H1 (cell line): ENCODE results near the gene SETD1B. TPM values are rescaled to one million over a fixed set of nuclear protein-coding genes. Genes with fewer than 3 reads are reported as not detected.
A peak's percentile ranks its signal among the peaks of the same experiment; 100 is the strongest.

Experiments
- CTCF ChIA-PET: fragments of 300-600 bp; sonication (Branson Sonifier 250); formaldehyde crosslinking; loops from one replicate; lab custom pipeline; 2021; ENCODE audit not compliant: partially characterized antibody; lab: Charles Lee
- POLR2A ChIA-PET: fragments of 300-600 bp; sonication (Branson Sonifier 250); formaldehyde crosslinking; loops from one replicate; lab custom pipeline; 2021; ENCODE audit warnings: inconsistent platforms; ENCODE audit not compliant: partially characterized antibody; lab: Charles Lee
- DNase-seq, 2 experiments: peaks; one replicate each; pipeline versions ENCODE4 v3.0.0 to v3.0.0-alpha.2; 2010 to 2022; ENCODE audit warnings: low spot score in 2 of 2, low read depth in 1 of 2, mixed read lengths in 1 of 2
- FAIRE-seq: peaks from 2 replicates; lab custom pipeline; 2011; peaks lifted over from hg19 to GRCh38; lab: Jason Lieb, UNC
- H2AFZ ChIP-seq: 2 replicates; pipeline ENCODE4 v1.8.1; 2012; ENCODE audit warnings: low read length, inconsistent platforms
- H2AK5ac ChIP-seq: 2 replicates; pipeline ENCODE4 v1.6.1; 2013; ENCODE audit warnings: low read depth, low read length
- H2BK120ac ChIP-seq: replicated peaks from 2 replicates; pipeline ENCODE3; 2013; ENCODE audit warnings: low read depth, low read length, inconsistent platforms
- H2BK12ac ChIP-seq: 2 replicates; pipeline ENCODE4 v1.6.1; 2013; ENCODE audit warnings: low read depth, low read length
- H2BK15ac ChIP-seq: 2 replicates; pipeline ENCODE4 v1.6.1; 2013; ENCODE audit warnings: low read length
- H2BK20ac ChIP-seq: 2 replicates; pipeline ENCODE4 v1.6.1; 2013; ENCODE audit warnings: low read length
- H2BK5ac ChIP-seq: 2 replicates; pipeline ENCODE4 v1.6.1; 2013; ENCODE audit warnings: low read depth, low read length
- H3K14ac ChIP-seq: 2 replicates; pipeline ENCODE4 v1.6.1; 2013; ENCODE audit warnings: inconsistent platforms; ENCODE audit not compliant: insufficient read length
- H3K18ac ChIP-seq: 2 replicates; pipeline ENCODE4 v1.6.1; 2013; ENCODE audit warnings: low read length; ENCODE audit errors: extremely low read depth
- H3K23ac ChIP-seq: 2 replicates; pipeline ENCODE4 v1.6.1; 2013; ENCODE audit warnings: inconsistent platforms; ENCODE audit not compliant: insufficient read length
- H3K23me2 ChIP-seq: 2 replicates; pipeline ENCODE4 v1.6.1; 2013; ENCODE audit warnings: low read depth, low read length
- H3K27ac ChIP-seq: 2 replicates; pipeline ENCODE4 v1.6.1; 2011; ENCODE audit warnings: low read depth, low read length, inconsistent platforms
- H3K27me3 ChIP-seq, 4 experiments: replicated peaks in 1 of 4; 1 replicate in 1 of 4; 2 replicates in 3 of 4; pipeline versions ENCODE4 v1.6.1 to v1.8.1; 2011 to 2013; ENCODE audit warnings: low read length in 3 of 4, mild to moderate bottlenecking in 3 of 4, inconsistent platforms in 2 of 4, mixed read lengths in 2 of 4, moderate library complexity in 1 of 4; ENCODE audit not compliant: control insufficient read depth in 3 of 4, insufficient read depth in 3 of 4; ENCODE audit errors: extremely low read depth in 1 of 4
- H3K36me3 ChIP-seq, 4 experiments: 2 replicates each; pipeline versions ENCODE4 v1.6.1 to v1.8.1; 2011 to 2013; ENCODE audit warnings: mild to moderate bottlenecking in 4 of 4, low read length in 3 of 4, moderate library complexity in 2 of 4, control low read depth in 1 of 4, inconsistent platforms in 1 of 4; ENCODE audit not compliant: insufficient read depth in 4 of 4, control insufficient read depth in 2 of 4
- H3K4ac ChIP-seq: replicated peaks from 2 replicates; pipeline ENCODE3; 2013; ENCODE audit warnings: low read length, low read depth, mixed read lengths, inconsistent platforms; ENCODE audit not compliant: insufficient read length
- H3K4me1 ChIP-seq, 4 experiments: replicated peaks in 1 of 4; 1 replicate in 1 of 4; 2 replicates in 3 of 4; pipeline versions ENCODE4 v1.6.1 to v1.8.1; 2011 to 2013; ENCODE audit warnings: low read length in 3 of 4, inconsistent platforms in 2 of 4, mixed read lengths in 1 of 4; ENCODE audit not compliant: insufficient read depth in 4 of 4, control insufficient read depth in 3 of 4
- H3K4me2 ChIP-seq, 2 experiments: 2 replicates each; pipeline versions ENCODE4 v1.6.1 to v1.8.1; 2011 to 2013; ENCODE audit warnings: low read depth in 2 of 2, low read length in 2 of 2, control low read depth in 1 of 2, inconsistent platforms in 1 of 2, mild to moderate bottlenecking in 1 of 2; ENCODE audit not compliant: insufficient read depth in 1 of 2
- H3K4me3 ChIP-seq, 4 experiments: fragments of 200-600, 300-600 bp in 1 of 4; sonication (generic), shearing (Covaris generic), sonication (Bioruptor Twin) in 1 of 4; 2 replicates each; pipeline versions ENCODE4 v1.5.1 to v1.8.1; 2011 to 2016; ENCODE audit warnings: low read length in 4 of 4, low read depth in 3 of 4, control low read depth in 2 of 4, inconsistent platforms in 2 of 4, mild to moderate bottlenecking in 2 of 4, mixed read lengths in 1 of 4, moderate library complexity in 1 of 4; ENCODE audit not compliant: insufficient read depth in 2 of 4; ENCODE audit errors: extremely low read depth in 1 of 4
- H3K56ac ChIP-seq: replicated peaks from 2 replicates; pipeline ENCODE3; 2013; ENCODE audit warnings: low read depth, mild to moderate bottlenecking, mixed read lengths, low read length, inconsistent platforms; ENCODE audit not compliant: insufficient read length
- H3K79me1 ChIP-seq: 2 replicates; pipeline ENCODE4 v1.6.1; 2013; ENCODE audit warnings: low read depth, low read length, control low read depth
- H3K79me2 ChIP-seq, 2 experiments: 2 replicates each; pipeline versions ENCODE4 v1.6.1 to v1.8.1; 2012 to 2013; ENCODE audit warnings: low read length in 2 of 2, mild to moderate bottlenecking in 2 of 2, inconsistent platforms in 1 of 2; ENCODE audit not compliant: insufficient read depth in 2 of 2, control insufficient read depth in 1 of 2
- H3K9ac ChIP-seq, 4 experiments: replicated peaks in 1 of 4; 1 replicate in 1 of 4; 2 replicates in 3 of 4; pipeline versions ENCODE4 v1.6.1 to v1.8.1; 2011 to 2013; ENCODE audit warnings: low read depth in 3 of 4, low read length in 3 of 4, control low read depth in 2 of 4, mild to moderate bottlenecking in 2 of 4, moderate library complexity in 2 of 4, inconsistent platforms in 1 of 4; ENCODE audit errors: extremely low read depth in 1 of 4
- H3K9me3 ChIP-seq, 2 experiments: 2 replicates each; pipeline versions ENCODE4 v1.6.1 to v1.8.1; 2012 to 2013; ENCODE audit warnings: mild to moderate bottlenecking in 2 of 2, moderate library complexity in 2 of 2, control low read depth in 1 of 2, inconsistent platforms in 1 of 2, low read depth in 1 of 2, low read length in 1 of 2, mixed read lengths in 1 of 2; ENCODE audit not compliant: insufficient read depth in 2 of 2
- H4K20me1 ChIP-seq, 2 experiments: replicated peaks in 1 of 2; 2 replicates each; pipeline versions ENCODE3 to v1.8.1; 2011 to 2013; ENCODE audit warnings: inconsistent platforms in 2 of 2, low read length in 2 of 2, mild to moderate bottlenecking in 1 of 2; ENCODE audit not compliant: insufficient read depth in 2 of 2, control insufficient read depth in 1 of 2
- H4K5ac ChIP-seq: 2 replicates; pipeline ENCODE4 v1.6.1; 2013; ENCODE audit warnings: low read length, low read depth, mixed read lengths, inconsistent platforms; ENCODE audit not compliant: insufficient read length
- H4K8ac ChIP-seq: 2 replicates; pipeline ENCODE4 v1.8.0; 2013; ENCODE audit warnings: mild to moderate bottlenecking, moderate library complexity, low read length, inconsistent platforms; ENCODE audit not compliant: insufficient read depth; ENCODE audit errors: extremely low read depth
- H4K91ac ChIP-seq: replicated peaks from 2 replicates; pipeline ENCODE3; 2013; ENCODE audit warnings: low read length, mixed read lengths, inconsistent platforms; ENCODE audit not compliant: insufficient read length
- GTF2F1 ChIP-seq: IDR thresholded peaks from 2 replicates; pipeline ENCODE4 v1.6.1; 2012; ENCODE audit warnings: low read depth, low read length, improper control_type of control experiment, borderline replicate concordance
- HDAC2 ChIP-seq, 2 experiments: fragments of 300-600 bp in 1 of 2; sonication (generic) in 1 of 2; IDR thresholded peaks; 2 replicates each; pipeline ENCODE4 v1.6.1; 2011 to 2012; ENCODE audit warnings: low read depth in 2 of 2, low read length in 2 of 2, mild to moderate bottlenecking in 2 of 2, moderate library complexity in 2 of 2, borderline replicate concordance in 1 of 2, inconsistent platforms in 1 of 2
- NRF1 ChIP-seq: IDR thresholded peaks from 2 replicates; pipeline ENCODE4 v1.6.1; 2011; ENCODE audit warnings: mild to moderate bottlenecking, low read depth, low read length, improper control_type of control experiment
- WGBS, 2 experiments: shearing (Covaris generic) in 1 of 2; methylation state at CpG; one replicate each; pipeline versions ENCODE4 v1.1.6 to v1.1.7; 2013 to 2015; ENCODE audit warnings: low lambda C conversion rate in 2 of 2, mixed read lengths in 2 of 2, inconsistent platforms in 1 of 2, low coverage in 1 of 2, missing lambda C conversion rate in 1 of 2; ENCODE audit not compliant: insufficient replicate concordance in 2 of 2, insufficient coverage in 1 of 2, insufficient read length in 1 of 2; ENCODE audit errors: extremely low coverage in 1 of 2, missing lambda C conversion rate in 1 of 2; 5-methylcytosine and 5-hydroxymethylcytosine counted together
- polyA plus RNA-seq, 7 experiments: library from polyadenylated mRNA; depleted of rRNA in 3 of 7; stranded (reverse) in 5 of 7; unstranded in 2 of 7; fragments of >200 nt in 5 of 7; fragments of 200-250 nt in 2 of 7; gene quantifications; 1 replicate in 5 of 7; 2 replicates in 1 of 7; 4 replicates in 1 of 7; pipeline versions ENCODE4 v1.2.1 to v1.2.3, GENCODE V29; 2011 to 2013; ENCODE audit warnings: missing spikeins in 2 of 7, mixed read lengths in 2 of 7
- total RNA-seq: library from RNA; stranded (reverse); fragmentation: NEBNext Ultra II Directional; extraction: Animal tissue kit (Norgen Biotek cat#: 25700); gene quantifications from 2 replicates; pipeline ENCODE4 v1.2.1, GENCODE V29; 2021
- TF ChIP-seq, protein P1 (sequence below): IDR thresholded peaks from 2 replicates; pipeline ENCODE4 v1.6.1; 2011; ENCODE audit warnings: low read length, improper control_type of control experiment

Gene SETD1B
- total and polyA plus RNA-seq, 2 of the 8 experiments (the other 6 are each of a cell fraction or from before 2014, with no cell fraction given): 1.3 to 17.7 TPM

- ChIA-PET POLR2A (interaction anchor here (0.5 to 1.4 kb wide), 3 partner anchors 13 to 63 kb away, joined by 3 to 4 read pairs (median 3); no protein-coding TSS in a partner anchor), CTCF (interaction anchor here (0.7 to 4.1 kb wide), 12 partner anchors 10 to 288 kb away, joined by 3 to 17 read pairs (median 3); partner anchors contain the start of gene RHOF)
- Histone ChIP-seq H2BK5ac (no peak overlapping the region), H4K20me1 (peaks cover 0 to 5% of the 10 kb centered on the region in 2 experiments), H3K4me1 (no peaks in the 10 kb centered on the region; a peak in 2 of 7 replicates), H3K9me3 (no peaks in the 10 kb centered on the region), H2AK5ac (no peak overlapping the region), H2BK20ac (no peak overlapping the region), H3K79me2 (no peaks in the 10 kb centered on the region), H3K18ac (no peak overlapping the region), H3K27me3 (no peaks in the 10 kb centered on the region), H3K4me3 (no peak overlapping the region), H2BK12ac (no peak overlapping the region), H3K4ac (no peak overlapping the region)
- WGBS, 2 experiments: 90% methylated on average over 2 of the region's 5 CpGs; no CpG with 5 or more reads in 1 of the 2 experiments
- no peak for TF ChIP-seq NRF1
- TF ChIP-seq, protein P1, sequence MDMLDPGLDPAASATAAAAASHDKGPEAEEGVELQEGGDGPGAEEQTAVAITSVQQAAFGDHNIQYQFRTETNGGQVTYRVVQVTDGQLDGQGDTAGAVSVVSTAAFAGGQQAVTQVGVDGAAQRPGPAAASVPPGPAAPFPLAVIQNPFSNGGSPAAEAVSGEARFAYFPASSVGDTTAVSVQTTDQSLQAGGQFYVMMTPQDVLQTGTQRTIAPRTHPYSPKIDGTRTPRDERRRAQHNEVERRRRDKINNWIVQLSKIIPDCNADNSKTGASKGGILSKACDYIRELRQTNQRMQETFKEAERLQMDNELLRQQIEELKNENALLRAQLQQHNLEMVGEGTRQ: peak; percentile 60; the same call in 1 of the 2 replicates
- TF ChIP-seq HDAC2 (IDR thresholded peaks at IDR 0.05; ENCODE audit: borderline replicate concordance in 1 of 2, low read depth in 2 of 2, low read length in 2 of 2): no peak
- no peak for TF ChIP-seq GTF2F1
- TF ChIP-seq, all 59 proteins: peak for 1
- Histone ChIP-seq H3K27ac (no peak overlapping the region), H2BK15ac (no peak overlapping the region), H4K91ac (no peak overlapping the region), H3K14ac (no peak overlapping the region), H3K9ac (no peak overlapping the region), H3K56ac (no peak overlapping the region), H2BK120ac (no peak overlapping the region), H3K79me1 (no peaks in the 10 kb centered on the region; the same call in 1 of the 2 replicates), H3K23ac (no peak overlapping the region), H4K5ac (no peak overlapping the region), H3K4me2 (no peak overlapping the region), H3K23me2 (no peaks in the 10 kb centered on the region), H3K36me3 (peaks cover 0 to 11% (median 3%) of the 10 kb centered on the region in 4 experiments; a peak in 5 of 8 replicates), H4K8ac (peak overlapping the region; percentile 62; the same call in 1 of the 2 replicates), H2AFZ (no peak overlapping the region)
- FAIRE-seq (no peak), DNase-seq (no peak)
These were observed 37.3 kb upstream of the SETD1B start for GRCh38 chr12:121766290-121767039.
